ENCODE results near the gene CENPK.
A peak's percentile ranks its signal among the peaks of the same experiment; 100 is the strongest.
"Not testable (repeated sequence)": the region's sequence is repeated elsewhere in the genome, so short reads cannot be mapped to it uniquely, and the experiment has no call there.

CENPK gene

GRCh38 chr5:65506961-65507360 is 56.0 kb downstream of the CENPK start:
- no peak for DNase-seq

GRCh38 chr5:65489119-65489518 is 73.8 kb downstream of the CENPK start:
- no peak for DNase-seq

GRCh38 chr5:65488038-65488687 is 74.8 kb downstream of the CENPK start:
- DNase-seq: not testable (repeated sequence)

- DNase-seq: not testable (repeated sequence)
Observed at GRCh38 chr5:65486803-65487202, 76.2 kb downstream of the CENPK start.

GRCh38 chr5:65485405-65485804 is 77.6 kb downstream of the CENPK start:
- no peak for DNase-seq

- peak; percentile 86 for DNase-seq
Observed at GRCh38 chr5:65483546-65484346, 79.2 kb downstream of the CENPK start.

- DNase-seq: peak; percentile 66
Observed at GRCh38 chr5:65482736-65483545, 80.0 kb downstream of the CENPK start.

GRCh38 chr5:65482296-65482735 is 80.7 kb downstream of the CENPK start:
- DNase-seq: no peak

GRCh38 chr5:65481635-65482295 is 81.2 kb downstream of the CENPK start, which contains the start of gene ADAMTS6:
TSS of gene ADAMTS6 (minus strand) at chr5:65481920. CDS start at chr5:65473673, 8,247 bp downstream.
- peak; percentile 85 for DNase-seq

- DNase-seq: no peak
Observed at GRCh38 chr5:65481171-65481581, 81.8 kb downstream of the CENPK start.

- peak; percentile 25 for DNase-seq
Observed at GRCh38 chr5:65480306-65480865, 82.6 kb downstream of the CENPK start.

- DNase-seq: no peak
Observed at GRCh38 chr5:65479527-65479926, 83.4 kb downstream of the CENPK start.

- DNase-seq: no peak
Observed at GRCh38 chr5:65478336-65478735, 84.6 kb downstream of the CENPK start.

GRCh38 chr5:65475895-65476294 is 87.1 kb downstream of the CENPK start:
- DNase-seq: no peak

- no peak for DNase-seq
Observed at GRCh38 chr5:65475336-65475735, 87.6 kb downstream of the CENPK start.

GRCh38 chr5:65474130-65474711 is 88.7 kb downstream of the CENPK start:
- DNase-seq: no peak

- no peak for DNase-seq
Observed at GRCh38 chr5:65468633-65469032, 94.3 kb downstream of the CENPK start.

Data from NCI-H2029 treated with DMSO at 0.1 percent for 48 hours (cell line).